Measurements from ENCODE around the gene MYB.
"Not testable (repeated sequence)": the region's sequence is repeated elsewhere in the genome, so short reads cannot be mapped to it uniquely, and the experiment has no call there.

Gene MYB

DNA sequence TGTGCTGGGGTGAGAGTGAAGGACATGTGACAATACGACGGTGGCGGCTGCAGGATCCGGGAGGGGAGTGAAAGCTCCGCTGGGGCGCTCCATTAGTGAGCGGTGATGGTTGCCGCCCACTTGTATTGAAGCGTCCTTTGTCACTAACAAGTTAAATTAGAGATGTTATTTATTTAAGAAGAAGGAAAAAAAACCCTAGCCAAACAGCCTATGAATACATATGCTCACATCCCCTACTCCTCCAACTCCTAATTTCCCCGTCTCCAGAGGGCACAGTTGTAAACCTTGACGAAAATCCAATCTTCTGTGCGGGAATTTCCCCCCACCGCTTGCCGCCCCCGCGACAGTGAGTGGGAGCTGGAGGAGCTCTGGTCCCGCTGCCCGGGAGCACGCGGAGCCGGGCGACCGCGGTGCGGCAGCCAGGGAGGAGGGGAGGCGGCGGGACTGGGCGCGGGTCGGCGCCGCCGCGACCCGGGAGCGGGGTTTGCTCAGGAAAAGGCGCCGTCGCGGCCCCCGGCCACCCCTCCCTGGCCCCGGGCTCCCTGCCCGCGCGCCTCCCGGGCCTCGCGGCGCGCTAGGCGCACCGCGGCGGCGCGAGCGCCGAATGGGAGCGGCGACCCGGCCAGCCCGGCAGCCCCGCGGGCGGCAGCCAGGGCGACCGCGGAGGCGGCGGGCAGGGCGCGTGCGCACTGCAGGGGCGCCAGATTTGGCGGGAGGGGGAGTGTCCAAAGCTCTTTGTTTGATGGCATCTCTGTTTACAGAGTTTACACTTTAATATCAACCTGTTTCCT is at the start of gene MYB:
MYB (plus strand) TSS at position 767 of the 791 bp plus-strand sequence. CDS start 206 bp downstream, outside the sequence.
- DNase-seq = peak; percentile 70

DNA sequence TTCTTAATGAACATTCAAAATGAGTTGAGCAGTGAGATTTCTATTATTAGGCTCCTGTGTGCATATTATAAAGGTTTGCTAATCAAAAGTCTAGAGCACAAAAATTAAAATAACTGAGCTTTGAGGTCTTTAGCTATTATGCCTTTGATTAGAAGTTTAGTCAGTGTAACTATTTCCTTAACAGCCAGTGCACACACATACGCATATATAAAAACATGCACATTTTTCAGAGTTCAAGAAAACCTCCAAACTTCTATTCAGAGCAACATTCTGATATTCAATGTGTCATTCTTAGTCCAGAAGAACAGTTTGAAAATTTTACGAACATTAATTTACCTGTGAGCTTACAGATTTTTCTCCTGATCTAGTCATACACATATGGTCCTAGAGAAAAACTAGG is 48.3 kb upstream of the MYB start:
- no peak for DNase-seq

DNA sequence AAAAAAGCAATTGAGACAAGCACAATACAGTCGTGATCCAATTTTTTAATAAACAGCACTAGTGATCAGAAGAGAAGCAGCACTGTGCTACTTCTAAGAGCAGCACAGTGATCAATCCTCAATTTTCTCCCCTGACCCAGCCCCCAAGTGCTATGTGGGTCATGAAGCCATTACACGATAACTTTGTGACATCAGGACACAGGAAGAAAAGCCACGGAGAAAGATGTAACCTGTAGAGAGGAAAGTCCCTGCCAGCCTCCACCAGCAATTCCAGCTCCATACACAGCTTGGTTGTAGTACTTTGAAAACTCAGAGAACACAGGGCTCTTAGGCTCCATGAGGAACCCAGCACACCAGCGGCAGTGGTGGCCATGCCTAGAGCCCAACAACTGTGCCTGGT is 45.3 kb upstream of the MYB start:
- DNase-seq = no peak

DNA sequence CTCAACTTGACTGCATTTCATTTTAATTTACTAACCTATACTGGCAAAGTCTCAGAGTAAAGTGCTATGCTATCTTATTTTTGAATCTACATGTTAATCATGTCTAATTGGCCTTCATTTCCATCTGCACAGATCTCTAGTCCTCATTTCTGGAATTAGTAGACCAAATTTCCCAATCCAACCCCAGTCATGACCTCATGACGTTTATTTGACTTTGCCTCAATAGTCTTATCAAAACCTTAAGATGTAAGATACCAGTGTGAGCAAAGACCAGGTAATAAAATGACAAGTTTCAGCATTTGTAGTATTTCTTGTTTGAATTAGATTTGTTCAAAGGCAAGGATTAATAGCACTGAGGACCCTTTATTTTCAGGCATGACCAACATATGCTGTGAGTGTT is 43.3 kb upstream of the MYB start:
- no peak for DNase-seq

DNA sequence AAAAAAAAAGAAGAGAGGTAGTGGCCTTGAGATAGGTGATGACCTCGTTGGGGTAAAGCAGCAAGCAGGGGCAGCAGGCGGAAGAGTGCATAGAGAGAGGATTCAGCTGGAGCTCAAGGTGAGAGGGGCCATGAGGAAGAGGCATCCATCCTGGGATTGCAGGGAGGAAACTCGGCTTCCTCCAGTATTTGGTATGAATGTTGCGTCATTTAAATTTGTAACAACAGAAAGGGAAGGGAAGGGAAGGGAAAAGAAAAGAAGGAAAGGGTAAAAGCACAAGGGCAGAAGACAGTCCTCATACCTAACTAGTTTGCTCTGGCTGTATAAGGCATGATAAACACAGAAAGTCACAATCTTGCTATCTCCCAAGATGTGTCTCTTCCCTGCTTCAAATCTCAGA is 39.9 kb upstream of the MYB start:
- no peak for DNase-seq

DNA sequence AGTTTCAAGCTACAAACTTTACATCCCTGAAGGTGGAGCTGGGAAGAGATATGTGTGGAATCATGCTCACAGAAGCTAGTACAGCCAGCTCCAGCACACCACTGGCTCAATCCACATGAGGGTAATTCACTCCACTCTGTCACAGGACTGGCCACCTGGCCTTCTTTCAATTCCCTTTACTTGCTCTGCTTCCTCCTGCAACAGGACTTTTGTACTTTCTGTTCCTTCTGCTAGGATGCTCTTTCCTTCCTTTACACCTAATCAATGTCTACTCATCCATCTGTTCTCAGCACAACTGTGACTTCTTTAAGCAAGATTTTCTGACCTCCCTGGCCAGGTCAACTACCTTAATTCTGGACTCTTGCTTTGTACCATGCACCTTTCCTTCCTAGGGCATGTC is 39.4 kb upstream of the MYB start:
- DNase-seq = no peak

DNA sequence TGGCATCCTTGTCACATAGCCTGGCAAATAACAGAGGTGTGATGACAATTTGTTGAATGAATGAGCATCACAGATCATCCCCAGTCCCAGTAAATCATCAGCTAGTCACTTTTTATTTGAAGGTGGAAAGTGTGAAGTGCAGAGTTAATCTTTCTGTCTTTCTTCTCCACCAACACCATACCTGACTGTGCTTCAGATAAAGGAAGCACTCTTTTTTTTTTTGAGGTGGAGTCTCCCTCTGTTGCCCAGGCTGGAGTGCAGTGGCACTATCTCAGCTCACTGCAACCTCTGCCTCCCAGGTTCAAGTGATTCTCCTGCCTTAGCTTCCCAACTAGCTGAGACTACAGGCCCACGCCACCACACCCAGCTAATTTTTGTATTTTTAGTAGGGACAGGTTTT is 38.9 kb upstream of the MYB start:
- not testable (repeated sequence) for DNase-seq

DNA sequence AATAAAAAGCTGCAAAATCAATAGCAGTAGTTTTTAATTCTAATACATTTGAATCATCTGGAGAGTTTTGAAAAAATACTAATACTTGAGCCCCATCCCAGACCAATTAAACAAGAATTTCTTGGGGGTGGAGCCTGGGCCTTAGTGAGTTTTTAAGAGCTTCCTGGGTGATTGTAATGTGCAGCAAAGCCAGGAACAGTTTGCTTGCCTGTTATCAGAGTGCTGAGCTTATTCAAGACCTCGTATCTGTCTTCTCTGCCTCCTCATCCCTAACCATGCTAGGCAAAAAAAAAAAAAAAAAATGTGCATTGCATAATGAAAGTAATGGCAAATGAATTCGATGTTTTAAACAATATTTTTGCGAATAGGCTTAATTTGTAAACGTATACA is 36.4 kb upstream of the MYB start:
- no peak for DNase-seq

DNA sequence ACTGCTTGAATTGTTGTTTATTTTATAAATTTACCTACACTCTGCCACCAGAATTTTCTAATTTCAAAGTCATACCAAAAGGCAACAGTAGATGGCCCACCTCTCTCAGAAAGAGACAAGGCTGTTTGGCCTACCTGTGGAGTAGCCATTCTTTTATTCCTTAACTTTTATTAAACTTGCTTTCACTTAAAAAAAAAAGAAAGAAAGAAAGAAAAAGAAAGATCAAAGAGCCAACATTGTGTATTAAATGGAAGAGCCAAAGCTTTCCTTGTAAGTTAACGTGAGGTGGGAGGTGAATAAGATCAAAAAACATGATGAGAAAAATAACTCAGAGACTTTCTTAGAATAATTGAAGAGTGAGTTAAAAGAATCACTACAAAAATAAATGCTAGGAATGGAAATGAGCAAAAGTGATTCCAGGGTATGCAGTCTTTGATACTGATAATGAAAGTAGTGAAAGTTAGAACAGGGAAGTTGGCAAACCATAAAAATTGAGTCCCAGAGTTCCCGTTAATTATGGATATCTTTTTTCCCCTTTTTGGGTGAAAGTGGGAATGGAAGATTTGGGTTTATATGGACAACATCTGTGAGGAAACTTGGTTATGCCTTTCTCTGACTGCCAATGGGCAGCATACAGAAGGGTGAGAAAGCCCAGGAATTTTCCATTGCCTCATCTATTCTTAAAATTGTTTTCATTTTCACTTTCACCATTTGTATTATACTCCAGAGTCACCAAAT is 35.9 kb upstream of the MYB start:
- no peak for DNase-seq

DNA sequence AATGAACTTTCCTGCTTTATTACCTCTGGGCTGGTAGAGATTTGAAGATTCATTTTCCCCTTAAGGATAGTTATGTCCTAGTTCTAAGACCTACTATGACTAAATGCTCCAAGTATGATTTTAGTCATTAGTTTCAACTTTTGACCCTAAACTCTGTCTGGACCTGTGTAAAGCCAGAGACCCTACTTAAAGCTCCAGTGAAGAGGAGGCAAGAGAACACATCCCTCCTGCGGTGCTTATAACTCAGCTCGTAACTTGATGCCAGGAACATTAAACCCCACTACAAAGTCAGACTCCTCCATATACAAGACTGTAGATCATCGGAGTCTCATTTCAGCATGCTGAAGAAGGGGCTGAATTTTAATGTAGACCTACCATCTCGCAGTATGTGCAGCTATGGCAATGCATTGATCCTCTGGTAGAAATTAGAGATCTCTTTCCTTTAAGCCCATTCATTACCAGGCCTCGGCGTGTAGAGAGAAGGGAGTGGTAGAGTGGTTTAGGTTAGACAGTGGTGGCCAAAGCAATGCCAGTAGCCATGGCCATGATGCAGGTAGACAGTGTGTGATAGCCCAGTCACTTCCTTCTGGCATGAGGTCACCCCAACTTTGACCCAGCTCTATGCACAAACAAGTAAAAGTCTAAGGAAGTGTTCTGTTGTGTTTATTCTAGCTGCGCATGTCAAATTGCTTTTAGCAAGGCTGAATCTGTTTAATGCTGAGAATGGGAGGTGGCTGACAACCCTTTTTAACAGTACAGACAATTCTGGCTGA is 34.8 kb upstream of the MYB start:
- no peak for DNase-seq

DNA sequence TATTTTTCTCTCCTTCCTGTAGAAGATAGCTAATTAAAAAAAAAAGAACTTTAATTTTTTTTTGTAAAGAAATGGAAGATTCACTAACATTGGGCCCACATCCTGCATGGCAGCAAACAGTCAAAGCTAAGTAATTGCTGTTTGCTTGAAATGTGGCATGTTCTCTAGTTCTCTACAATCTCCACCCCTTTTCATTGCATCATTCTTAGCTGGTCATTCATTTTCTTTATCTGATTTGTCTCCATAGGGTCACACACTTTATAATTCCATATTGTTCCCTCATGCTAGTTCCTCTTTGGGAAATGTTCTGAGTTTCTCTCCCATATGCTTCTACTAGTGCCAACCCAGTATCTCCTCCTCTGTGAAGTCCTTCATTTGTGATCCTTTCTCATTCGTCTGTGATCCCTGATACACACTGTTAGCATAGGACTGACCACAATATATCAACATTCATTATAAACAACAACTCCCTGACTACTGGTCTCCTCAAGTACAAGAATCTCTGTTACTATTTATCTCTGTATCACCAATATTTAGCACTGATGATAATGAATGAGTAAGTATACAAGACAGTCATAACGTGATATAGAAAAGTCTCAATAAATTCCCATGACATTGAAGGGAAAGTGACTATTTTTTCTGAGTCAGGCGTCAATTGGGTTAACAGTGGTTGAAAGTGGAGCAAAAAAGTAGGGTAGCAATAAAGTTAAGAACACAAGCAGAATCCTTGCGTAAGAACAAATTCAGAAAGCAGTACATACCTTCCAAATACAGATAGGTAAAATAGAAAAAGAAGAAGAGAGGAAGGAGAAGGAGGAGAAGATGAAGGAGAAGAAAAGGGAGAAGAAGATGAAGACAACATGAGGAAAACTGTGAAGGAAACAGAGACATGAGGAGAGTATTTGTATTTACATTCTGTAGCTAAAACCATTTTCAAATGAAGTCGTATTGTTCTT is 33.2 kb upstream of the MYB start:
- DNase-seq = no peak

DNA sequence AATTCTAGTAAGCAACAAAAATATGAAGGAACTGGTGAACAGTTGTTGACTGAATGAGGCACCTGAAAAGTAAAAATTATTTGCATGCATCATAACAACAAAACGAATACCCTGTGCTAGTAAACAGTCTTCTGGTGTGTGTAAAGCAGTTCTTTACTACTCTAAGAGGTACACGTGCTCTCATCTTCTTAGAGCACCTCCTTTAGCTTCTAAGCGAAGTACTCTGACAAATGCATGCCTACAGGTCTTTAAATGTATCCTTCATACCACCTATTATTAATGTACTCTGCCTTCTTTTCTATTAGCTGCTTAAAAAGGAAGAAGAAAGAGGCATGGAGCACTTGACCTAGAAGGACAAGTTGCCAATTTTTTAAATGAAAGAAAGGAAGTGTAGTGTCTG is 32.2 kb upstream of the MYB start:
- DNase-seq = no peak

DNA sequence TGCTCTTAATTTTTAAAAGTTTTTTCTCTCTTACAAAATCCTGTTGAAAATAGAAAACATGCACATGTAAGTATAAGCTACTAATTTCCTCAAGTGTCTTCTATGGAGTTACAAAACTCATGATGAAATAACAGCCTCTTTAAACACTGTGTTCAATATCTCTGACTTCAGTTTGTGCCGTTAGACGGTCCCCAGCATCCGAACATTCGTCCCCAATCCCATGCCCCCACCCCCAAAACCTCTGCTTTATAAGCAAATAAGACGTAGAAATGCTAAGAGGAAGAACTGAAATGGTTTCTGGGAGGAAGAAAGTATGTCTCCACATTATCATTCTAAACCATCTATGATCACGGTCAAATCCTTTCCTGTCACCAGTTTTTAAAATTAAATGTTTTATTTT is 31.7 kb upstream of the MYB start:
- DNase-seq = no peak

DNA sequence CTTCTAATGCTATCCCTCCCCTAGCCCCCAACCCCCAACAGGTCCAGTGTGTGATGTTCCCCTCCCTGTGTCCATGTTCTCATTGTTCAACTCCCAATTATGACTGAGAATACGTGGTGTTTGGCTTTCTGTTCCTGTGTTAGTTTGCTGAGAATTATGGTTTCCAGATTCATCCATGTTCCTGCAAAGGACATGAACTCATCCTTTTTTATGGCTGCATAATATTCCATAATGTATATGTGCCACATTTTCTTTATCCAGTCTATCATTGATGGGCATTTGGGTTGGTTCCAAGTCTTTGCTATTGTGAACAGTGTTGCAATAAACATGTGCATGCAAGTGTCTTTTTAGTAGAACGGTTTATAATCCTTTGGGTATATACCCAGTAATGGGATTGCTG is 30.6 kb upstream of the MYB start:
- DNase-seq = not testable (repeated sequence)

DNA sequence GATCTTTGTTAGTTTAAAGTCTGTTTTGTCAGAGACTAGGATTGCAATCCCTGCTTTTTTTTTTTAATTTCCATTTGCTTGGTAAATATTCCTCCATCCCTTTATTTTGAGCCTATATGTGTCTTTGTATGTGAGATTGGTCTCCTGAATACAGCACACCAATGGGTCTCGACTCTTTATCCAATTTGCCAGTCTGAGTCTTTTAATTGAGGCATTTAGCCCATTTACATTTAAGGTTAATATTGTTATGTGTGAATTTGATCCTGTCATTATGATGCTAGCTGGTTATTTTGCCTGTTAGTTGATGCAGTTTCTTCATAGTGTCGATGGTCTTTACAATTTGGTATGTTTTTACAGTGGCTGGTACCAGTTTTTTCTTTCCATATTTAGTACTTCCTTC is 27.0 kb upstream of the MYB start:
- DNase-seq = not testable (repeated sequence)

DNA sequence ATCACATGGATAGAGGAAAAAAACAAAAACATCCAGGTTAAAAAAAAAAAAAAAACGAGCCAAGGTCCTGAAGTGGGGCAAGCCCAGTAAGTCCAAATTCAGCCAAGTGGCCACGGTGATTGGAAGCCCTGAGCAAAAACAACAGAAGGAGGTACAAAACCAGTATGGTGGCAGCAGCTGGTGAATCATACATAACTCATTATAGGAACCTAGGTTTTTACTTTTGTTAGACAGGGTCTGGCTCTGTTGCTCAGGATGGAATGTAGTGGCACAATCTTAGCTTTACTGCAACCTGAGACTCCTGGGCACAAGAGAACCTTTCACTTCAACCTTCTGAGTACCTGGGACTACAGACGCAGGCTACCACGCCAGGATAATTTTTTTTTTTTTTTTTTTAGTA is 22.7 kb upstream of the MYB start:
- no peak for DNase-seq

DNA sequence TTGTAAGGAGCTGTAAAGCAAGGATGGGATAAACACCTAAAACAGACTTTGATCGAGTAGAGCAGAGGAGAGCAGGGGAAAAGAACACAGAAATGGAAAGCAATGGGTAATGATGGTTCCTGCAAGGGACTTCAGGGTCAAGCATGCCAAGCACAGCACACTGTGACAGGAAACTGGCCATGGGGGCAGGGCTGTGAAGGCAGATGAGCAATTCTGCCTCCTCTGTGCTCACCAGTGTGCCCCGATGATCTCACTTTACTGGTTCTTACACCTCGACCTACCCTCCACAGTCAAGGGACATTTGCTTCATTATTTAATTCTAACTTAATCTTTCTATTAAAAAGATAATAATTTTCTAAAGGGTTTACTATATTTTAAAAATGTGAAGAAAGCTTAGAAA is 21.6 kb upstream of the MYB start:
- peak; percentile 9 for DNase-seq

DNA sequence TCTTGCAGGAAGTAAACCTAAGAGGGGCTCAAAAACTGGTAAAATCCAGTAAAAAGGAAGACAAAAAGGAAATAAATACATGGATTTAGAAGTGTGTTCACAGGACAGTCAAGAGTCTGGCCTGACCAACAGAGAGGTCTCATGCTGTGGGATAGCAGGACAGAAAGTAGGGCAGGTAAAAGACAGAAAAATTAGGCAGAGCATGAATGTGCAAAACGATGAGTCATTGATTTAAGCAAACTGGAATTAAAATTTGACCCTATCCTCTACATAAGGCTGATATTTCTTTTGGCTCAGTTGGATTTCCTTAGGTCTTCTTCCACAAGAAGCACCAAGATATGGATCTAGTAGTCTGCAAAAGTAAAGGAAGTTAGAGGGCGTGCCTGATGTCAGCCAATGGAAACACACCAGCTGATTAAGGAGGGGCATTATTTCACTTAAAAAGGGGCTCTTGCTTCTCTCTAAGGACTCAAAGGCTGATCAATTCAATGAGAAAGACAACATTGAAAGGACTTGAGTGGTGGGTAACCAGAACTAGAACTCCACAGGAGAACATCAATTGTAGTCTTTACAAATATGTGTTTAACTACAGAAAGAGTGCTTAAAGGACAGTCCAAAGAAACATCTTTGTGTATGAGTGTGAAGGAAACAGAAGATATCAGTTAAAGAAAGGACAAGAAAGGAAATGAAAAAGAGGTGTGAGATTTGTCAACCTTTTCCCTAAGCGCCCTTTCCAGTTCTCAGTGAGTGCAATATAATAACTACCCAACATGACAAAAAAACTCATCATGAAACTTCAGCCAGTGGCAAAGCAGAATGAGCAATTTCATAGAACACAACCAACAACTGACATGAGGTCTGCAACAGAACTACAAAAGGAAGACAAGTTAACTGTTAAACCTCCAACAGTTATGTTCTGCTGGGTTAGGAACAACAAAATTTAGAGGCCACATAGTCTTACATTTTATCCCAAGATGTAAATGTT is 19.4 kb upstream of the MYB start:
- no peak for DNase-seq

DNA sequence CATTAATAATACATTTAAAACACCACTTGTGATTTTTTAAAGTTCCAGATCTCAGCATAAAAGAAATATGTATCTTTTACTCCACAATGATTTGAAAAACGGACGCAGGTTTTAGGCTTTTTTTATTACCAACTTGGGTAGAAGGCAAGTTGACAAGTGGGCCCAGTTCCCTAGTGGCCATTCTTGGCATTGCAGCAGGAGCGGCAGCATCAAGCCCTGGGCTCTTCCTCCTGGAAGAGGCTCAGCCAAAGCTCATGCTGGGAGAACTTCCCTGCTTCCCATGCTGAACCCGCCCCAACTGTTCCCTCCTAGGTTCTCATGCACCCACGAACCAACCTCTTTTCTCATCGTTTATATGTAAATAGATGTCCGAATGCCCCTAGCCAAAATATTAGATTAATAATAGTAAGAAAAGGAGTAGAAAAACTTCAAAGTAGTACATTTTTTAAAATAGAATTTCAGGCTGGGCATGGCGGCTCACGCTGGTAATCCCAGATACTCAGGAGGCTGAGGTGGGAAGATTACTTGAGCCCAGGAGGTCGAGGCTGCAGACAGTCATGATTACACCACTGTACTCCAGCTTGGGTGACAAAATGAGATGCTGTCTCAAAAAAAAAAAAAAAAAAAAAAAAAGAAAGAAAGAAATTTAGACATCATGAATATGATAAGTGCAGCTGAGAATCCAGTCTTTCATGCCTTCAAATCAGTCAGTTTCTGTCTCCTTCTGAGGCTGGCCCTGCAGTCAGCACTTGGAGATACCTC is 18.2 kb upstream of the MYB start:
- DNase-seq = peak; percentile 23

DNA sequence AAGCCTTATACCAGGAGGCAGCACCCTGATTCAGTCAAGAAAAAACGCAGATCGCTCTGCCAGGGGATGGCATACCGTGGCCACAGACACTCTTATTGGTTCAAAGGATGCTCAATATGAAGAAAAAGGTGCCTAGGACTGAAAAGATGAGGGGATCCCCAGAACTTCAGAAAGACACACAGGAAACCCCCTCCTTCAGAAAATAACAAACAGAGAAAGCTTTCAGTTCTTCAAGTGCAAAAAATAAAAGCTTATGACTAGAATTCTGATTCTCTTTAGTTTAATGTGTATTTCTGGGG is 17.7 kb upstream of the MYB start:
- DNase-seq = peak; percentile 39

DNA sequence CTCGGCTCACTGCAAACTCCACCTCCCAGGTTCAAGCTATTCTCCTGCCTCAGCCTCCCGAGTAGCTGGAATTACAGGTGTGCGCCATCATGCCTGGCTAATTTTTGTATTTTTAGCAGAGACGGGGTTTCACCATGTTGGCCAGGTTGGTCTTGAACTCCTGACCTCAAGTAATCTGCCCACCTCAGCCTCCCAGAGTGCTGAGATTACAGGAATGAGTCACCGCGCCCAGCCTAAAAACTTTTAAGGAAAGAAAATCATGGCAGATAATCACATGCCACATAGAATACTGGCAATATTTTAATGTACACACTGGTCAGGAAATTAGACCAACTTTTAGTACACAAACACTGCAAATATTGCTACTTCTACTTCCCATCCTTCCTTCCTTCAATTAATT is 16.7 kb upstream of the MYB start:
- not testable (repeated sequence) for DNase-seq

Measured in activated gamma-delta T cell treated with Interleukin-2 at 50 U/mL for 16 hours (primary cell).